Placental pericyte (primary cell): ENCODE data around the gene CASK. TPM values are rescaled to one million over a fixed set of nuclear protein-coding genes. Genes with fewer than 3 reads are reported as not detected.

ENCODE experiments used
- small RNA-seq: library from RNA; depleted of rRNA; stranded (forward); fragments of <200 nt; gene quantifications from one replicate; pipeline ENCODE3, GENCODE V24; 2012; ENCODE audit warnings: low replicate concordance
- total RNA-seq: library from RNA; depleted of rRNA; stranded (reverse); fragments of >200 nt; gene quantifications from 2 replicates; pipeline ENCODE4 v1.2.3, GENCODE V29; 2012

CASK gene, protein sequence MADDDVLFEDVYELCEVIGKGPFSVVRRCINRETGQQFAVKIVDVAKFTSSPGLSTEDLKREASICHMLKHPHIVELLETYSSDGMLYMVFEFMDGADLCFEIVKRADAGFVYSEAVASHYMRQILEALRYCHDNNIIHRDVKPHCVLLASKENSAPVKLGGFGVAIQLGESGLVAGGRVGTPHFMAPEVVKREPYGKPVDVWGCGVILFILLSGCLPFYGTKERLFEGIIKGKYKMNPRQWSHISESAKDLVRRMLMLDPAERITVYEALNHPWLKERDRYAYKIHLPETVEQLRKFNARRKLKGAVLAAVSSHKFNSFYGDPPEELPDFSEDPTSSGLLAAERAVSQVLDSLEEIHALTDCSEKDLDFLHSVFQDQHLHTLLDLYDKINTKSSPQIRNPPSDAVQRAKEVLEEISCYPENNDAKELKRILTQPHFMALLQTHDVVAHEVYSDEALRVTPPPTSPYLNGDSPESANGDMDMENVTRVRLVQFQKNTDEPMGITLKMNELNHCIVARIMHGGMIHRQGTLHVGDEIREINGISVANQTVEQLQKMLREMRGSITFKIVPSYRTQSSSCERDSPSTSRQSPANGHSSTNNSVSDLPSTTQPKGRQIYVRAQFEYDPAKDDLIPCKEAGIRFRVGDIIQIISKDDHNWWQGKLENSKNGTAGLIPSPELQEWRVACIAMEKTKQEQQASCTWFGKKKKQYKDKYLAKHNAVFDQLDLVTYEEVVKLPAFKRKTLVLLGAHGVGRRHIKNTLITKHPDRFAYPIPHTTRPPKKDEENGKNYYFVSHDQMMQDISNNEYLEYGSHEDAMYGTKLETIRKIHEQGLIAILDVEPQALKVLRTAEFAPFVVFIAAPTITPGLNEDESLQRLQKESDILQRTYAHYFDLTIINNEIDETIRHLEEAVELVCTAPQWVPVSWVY
- 72.9 and 128 TPM in 2 replicates for total RNA-seq

DNA sequence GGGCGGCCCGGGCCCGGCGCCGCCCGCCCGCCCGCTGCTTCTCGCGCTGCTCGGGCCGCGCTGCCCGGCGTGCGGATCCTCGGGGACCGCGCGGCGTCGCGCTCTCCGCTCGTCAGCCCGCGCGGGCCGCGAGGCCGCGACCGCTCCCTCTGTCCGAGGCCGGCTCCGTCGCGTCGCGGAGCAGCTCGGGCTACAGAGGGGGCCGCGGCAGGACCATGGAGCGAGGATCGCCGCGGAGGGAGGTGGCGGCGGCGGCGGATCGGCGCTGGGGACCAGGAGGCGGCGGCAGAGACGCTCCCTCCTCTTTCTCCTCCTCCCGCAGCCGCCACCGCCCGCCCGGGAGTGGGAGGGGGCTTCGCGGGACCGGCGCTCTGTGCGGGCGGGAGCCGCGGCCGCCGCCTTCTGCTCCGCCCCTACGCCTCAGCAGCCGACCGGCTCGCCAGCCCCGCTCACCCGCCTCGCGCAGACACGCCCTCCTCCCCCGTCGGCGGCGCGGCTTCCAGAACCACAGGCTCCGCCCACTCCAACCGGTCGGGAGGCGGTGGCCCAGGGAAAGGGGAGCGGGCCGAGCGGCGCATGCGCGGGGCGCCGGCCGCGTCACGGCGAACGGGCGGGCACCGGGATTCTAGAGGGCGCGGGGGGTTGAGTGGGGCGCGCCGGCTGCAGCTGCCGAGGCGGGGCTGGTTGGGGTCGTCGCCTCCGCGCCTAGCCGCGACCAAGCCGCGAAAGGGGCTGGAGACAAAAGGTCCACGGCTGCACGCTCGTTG lies at the start of gene CASK:
Gene CASK, minus strand, starts transcription at position 344 of the 767 bp plus-strand sequence. CDS start 566 bp downstream, outside the sequence.

GRCh38 chrX:41723826-41724225 lies 199.5 kb downstream of the CASK start, which contains the start of gene GPR82:
GPR82 (plus strand) TSS chrX:41724181; CDS start chrX:41727027, 2,846 bp downstream.

GRCh38 chrX:41688835-41689234 lies 234.5 kb downstream of the CASK start, which contains the start of gene GPR34:
GPR34 (plus strand) TSS chrX:41688973; CDS start chrX:41695634, 6,661 bp downstream.

Small RNAs within 50 kb of the gene (small RNA-seq; reads per million reads assigned to genes)
- gene AL353691.2 (not detected), gene RN7SL144P (not detected), gene RNU6-1321P (not detected), gene RNU6-202P (not detected)

Other genes with a start within 250 kb of the CASK start
- 0.14 TPM in 1 of 2 replicates, not detected in the other for gene GPR34, start 234.6 kb downstream of the CASK start, total RNA-seq
- not detected in 2 replicates for gene GPR82, start 199.4 kb downstream of the CASK start, total RNA-seq